OCI-LY1 (cell line): ENCODE data around the gene PRRX1.

ENCODE experiments used
- H2AFZ ChIP-seq: fragments of 200-600 bp; sonication (generic), shearing (Covaris generic); 2 replicates; pipeline ENCODE4 v1.6.0; 2014; ENCODE audit warnings: antibody characterized with exemption, mild to moderate bottlenecking, low read length
- H3F3A ChIP-seq: fragments of 200-600 bp; sonication (generic), shearing (Covaris generic); 2 replicates; pipeline ENCODE4 v1.6.0; 2014; ENCODE audit warnings: mild to moderate bottlenecking, antibody characterized with exemption, low read length, moderate library complexity; ENCODE audit not compliant: insufficient read depth
- H3K27ac ChIP-seq: fragments of 200-600 bp; sonication (generic); 2 replicates; pipeline ENCODE4 v1.5.1; 2014; ENCODE audit warnings: low read length, mixed run types, mild to moderate bottlenecking, low read depth; ENCODE audit not compliant: poor library complexity, severe bottlenecking
- H3K27me3 ChIP-seq: fragments of 200-600 bp; sonication (generic); 2 replicates; pipeline ENCODE4 v1.6.0; 2014; ENCODE audit warnings: antibody characterized with exemption, mild to moderate bottlenecking, low read length, moderate library complexity; ENCODE audit not compliant: insufficient read depth
- H3K36me3 ChIP-seq: fragments of 200-600 bp; sonication (generic); 2 replicates; pipeline ENCODE4 v1.6.1; 2014; ENCODE audit warnings: mild to moderate bottlenecking, antibody characterized with exemption, low read length, moderate library complexity, mixed read lengths; ENCODE audit not compliant: insufficient read depth
- H3K4me1 ChIP-seq: fragments of 200-600 bp; sonication (generic); 2 replicates; pipeline ENCODE4 v1.5.1; 2014; ENCODE audit warnings: mild to moderate bottlenecking, low read length, moderate library complexity; ENCODE audit not compliant: insufficient read depth, severe bottlenecking
- H3K4me2 ChIP-seq: fragments of 200-600 bp; sonication (generic), shearing (Covaris generic); 2 replicates; pipeline ENCODE4 v1.6.1; 2014; ENCODE audit warnings: low read length
- H3K4me3 ChIP-seq: fragments of 200-600 bp; sonication (generic); 2 replicates; pipeline ENCODE4 v1.5.1; 2014; ENCODE audit warnings: low read length, low read depth, mild to moderate bottlenecking, mixed read lengths; ENCODE audit not compliant: poor library complexity, severe bottlenecking
- H3K79me2 ChIP-seq: fragments of 200-600 bp; shearing (Covaris generic); 2 replicates; pipeline ENCODE4 v1.6.1; 2016; ENCODE audit warnings: mixed run types, low read length, mixed read lengths; ENCODE audit not compliant: insufficient read depth
- H3K9ac ChIP-seq: fragments of 200-600 bp; sonication (generic), shearing (Covaris generic); 2 replicates; pipeline ENCODE4 v1.6.1; 2014; ENCODE audit warnings: mild to moderate bottlenecking, low read length, mixed read lengths
- H3K9me2 ChIP-seq: fragments of 200-600 bp; sonication (generic), shearing (Covaris generic); 2 replicates; pipeline ENCODE4 v1.6.1; 2014; ENCODE audit warnings: low read depth, mild to moderate bottlenecking, low read length, mixed read lengths
- H3K9me3 ChIP-seq: fragments of 200-600 bp; shearing (Covaris generic); 2 replicates; pipeline ENCODE4 v1.6.1; 2014; ENCODE audit warnings: low read length, mixed read lengths
- H4K20me1 ChIP-seq: fragments of 200-600 bp; sonication (generic), shearing (Covaris generic); 2 replicates; pipeline ENCODE4 v1.6.0; 2016; ENCODE audit warnings: mild to moderate bottlenecking, low read length; ENCODE audit not compliant: insufficient read depth
- EZH2 ChIP-seq: fragments of 200-600 bp; sonication (generic), shearing (Covaris generic); IDR thresholded peaks from 2 replicates; pipeline ENCODE4 v1.8.0; 2017; ENCODE audit warnings: borderline replicate concordance, mixed run types, mild to moderate bottlenecking, antibody characterized with exemption, low read length, moderate library complexity, mixed read lengths
- TF ChIP-seq, protein P1 (sequence below): fragments of 200-600 bp; sonication (generic), shearing (Covaris generic); IDR thresholded peaks from 2 replicates; pipeline ENCODE4 v1.5.1; 2017; ENCODE audit warnings: mild to moderate bottlenecking, antibody characterized with exemption, low read length, moderate library complexity, mixed read lengths

Gene PRRX1

DNA sequence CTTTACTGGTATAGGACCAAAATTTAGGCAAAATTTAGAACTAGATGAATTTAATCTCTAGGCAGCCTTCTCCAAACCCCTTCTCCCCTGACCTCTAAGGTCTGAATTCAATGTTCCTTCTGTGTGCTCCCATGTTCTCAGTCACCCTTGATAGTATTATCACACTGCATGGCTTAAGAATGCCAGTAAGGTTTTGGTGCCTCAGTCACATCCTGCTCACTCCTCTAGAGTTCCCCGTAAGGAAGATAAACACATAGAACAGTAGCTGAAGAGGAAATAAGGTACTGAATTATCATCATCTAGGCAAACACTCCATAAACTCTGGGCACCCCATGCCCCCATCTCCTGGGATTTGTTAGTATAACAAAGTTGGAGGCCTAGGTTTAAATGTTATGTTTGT is 18.2 kb downstream of the PRRX1 start:
- H3K9ac ChIP-seq, result no peak overlapping the region
- H3K4me3 ChIP-seq, result no peak overlapping the region
- TF ChIP-seq, protein P1, sequence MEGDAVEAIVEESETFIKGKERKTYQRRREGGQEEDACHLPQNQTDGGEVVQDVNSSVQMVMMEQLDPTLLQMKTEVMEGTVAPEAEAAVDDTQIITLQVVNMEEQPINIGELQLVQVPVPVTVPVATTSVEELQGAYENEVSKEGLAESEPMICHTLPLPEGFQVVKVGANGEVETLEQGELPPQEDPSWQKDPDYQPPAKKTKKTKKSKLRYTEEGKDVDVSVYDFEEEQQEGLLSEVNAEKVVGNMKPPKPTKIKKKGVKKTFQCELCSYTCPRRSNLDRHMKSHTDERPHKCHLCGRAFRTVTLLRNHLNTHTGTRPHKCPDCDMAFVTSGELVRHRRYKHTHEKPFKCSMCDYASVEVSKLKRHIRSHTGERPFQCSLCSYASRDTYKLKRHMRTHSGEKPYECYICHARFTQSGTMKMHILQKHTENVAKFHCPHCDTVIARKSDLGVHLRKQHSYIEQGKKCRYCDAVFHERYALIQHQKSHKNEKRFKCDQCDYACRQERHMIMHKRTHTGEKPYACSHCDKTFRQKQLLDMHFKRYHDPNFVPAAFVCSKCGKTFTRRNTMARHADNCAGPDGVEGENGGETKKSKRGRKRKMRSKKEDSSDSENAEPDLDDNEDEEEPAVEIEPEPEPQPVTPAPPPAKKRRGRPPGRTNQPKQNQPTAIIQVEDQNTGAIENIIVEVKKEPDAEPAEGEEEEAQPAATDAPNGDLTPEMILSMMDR, result no peak
- TF ChIP-seq EZH2, result no peak
- H3K9me3 ChIP-seq, result no peaks in the 10 kb centered on the region
- H3K36me3 ChIP-seq, result no peaks in the 10 kb centered on the region
- no peaks in the 10 kb centered on the region for H3K9me2 ChIP-seq
- no peaks in the 10 kb centered on the region for H4K20me1 ChIP-seq
- H3K4me1 ChIP-seq, result no peaks in the 10 kb centered on the region
- H3F3A ChIP-seq, result no peaks in the 10 kb centered on the region
- H3K79me2 ChIP-seq, result no peaks in the 10 kb centered on the region
- H3K4me2 ChIP-seq, result no peak overlapping the region
- no peak overlapping the region for H2AFZ ChIP-seq
- H3K27ac ChIP-seq, result no peak overlapping the region
- no peaks in the 10 kb centered on the region for H3K27me3 ChIP-seq

DNA sequence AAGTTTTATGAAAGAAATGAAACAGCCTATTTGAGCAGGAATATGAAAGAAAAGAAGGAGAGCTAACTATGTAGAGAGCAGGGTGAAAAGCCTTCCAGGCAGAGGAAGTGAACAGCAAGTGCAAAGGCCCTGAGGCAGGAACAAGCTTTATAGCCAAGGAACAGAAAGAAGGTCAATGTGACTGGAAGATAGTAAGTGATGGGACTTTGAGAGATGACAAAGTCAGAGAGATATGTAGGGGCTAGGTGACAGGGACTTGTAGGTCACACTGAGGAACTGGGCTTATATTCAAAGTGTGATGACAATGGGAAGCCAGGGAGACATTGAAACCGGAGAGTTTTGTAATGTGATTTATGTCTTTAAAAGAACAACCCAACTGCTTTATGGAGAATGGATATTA is 18.9 kb downstream of the PRRX1 start:
- Histone ChIP-seq H3K4me3 (no peak overlapping the region), H3K79me2 (no peaks in the 10 kb centered on the region), H3F3A (no peaks in the 10 kb centered on the region), H3K36me3 (no peaks in the 10 kb centered on the region), H3K27me3 (no peaks in the 10 kb centered on the region), H3K4me1 (no peaks in the 10 kb centered on the region), H3K27ac (no peak overlapping the region), H4K20me1 (no peaks in the 10 kb centered on the region), H3K9ac (no peak overlapping the region), H3K4me2 (no peak overlapping the region), H3K9me3 (no peaks in the 10 kb centered on the region), H2AFZ (no peak overlapping the region), H3K9me2 (no peaks in the 10 kb centered on the region)
- TF ChIP-seq, protein P1, result no peak
- TF ChIP-seq EZH2, result no peak

DNA sequence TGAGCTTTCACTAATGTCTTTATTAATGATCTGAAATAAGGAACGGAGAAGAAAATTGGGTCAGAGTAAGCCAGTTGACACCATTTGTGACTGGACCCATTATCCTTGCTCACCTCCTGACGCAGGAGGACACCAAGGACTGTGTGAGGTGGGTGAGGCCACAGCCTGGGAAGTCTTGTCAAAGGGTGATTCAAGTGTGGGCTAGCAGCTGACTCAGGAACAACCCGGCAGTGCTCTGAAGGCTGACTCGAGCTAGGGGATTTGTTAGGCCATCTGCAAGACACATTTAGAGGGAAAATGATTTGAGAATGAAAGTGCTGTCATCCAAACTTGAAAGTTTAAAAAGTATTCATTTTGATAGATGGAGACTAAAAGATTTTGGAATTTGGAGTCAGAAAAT is 21.2 kb downstream of the PRRX1 start:
- Histone ChIP-seq H3K36me3 (no peaks in the 10 kb centered on the region), H3K79me2 (no peaks in the 10 kb centered on the region), H4K20me1 (no peaks in the 10 kb centered on the region), H2AFZ (no peak overlapping the region), H3K27ac (no peak overlapping the region), H3K4me3 (no peak overlapping the region), H3K9me3 (no peaks in the 10 kb centered on the region), H3K4me1 (no peaks in the 10 kb centered on the region), H3F3A (no peaks in the 10 kb centered on the region), H3K9ac (no peak overlapping the region), H3K9me2 (no peaks in the 10 kb centered on the region), H3K4me2 (no peak overlapping the region), H3K27me3 (no peaks in the 10 kb centered on the region)
- TF ChIP-seq EZH2, result no peak
- TF ChIP-seq, protein P1, result no peak
